Measurements from ENCODE around the gene FALEC. TPM values are rescaled to one million over a fixed set of nuclear protein-coding genes. Genes with fewer than 3 reads are reported as not detected.
"Not testable (repeated sequence)": the region's sequence is repeated elsewhere in the genome, so short reads cannot be mapped to it uniquely, and the experiment has no call there.

The FALEC gene
- total and polyA plus RNA-seq, 2 experiments from 2014 or later: 1.7 TPM; not detected in 1

- Histone ChIP-seq H3K27me3 (ENCODE audit: insufficient read depth) (no peaks in the 10 kb centered on the region), H3K4me3 (peak overlapping the region; percentile 33), H3K4me1 (ENCODE audit: insufficient read depth) (peaks cover 50% of the 10 kb centered on the region), H3K4me2 (peak overlapping the region; percentile 92), H3K9me2 (ENCODE audit: insufficient read depth) (no peaks in the 10 kb centered on the region), H4K20me1 (replicated peaks; ENCODE audit: insufficient read depth) (peaks cover 50% of the 10 kb centered on the region), H3K36me3 (ENCODE audit: insufficient read depth) (peaks cover 52% of the 10 kb centered on the region), H2AFZ (no peak overlapping the region), H3K79me2 (replicated peaks; ENCODE audit: insufficient read depth) (peaks cover 75% of the 10 kb centered on the region), H3K27ac (ENCODE audit: low read depth) (peak overlapping the region; percentile 100), H3F3A (replicated peaks; ENCODE audit: low read depth) (peaks cover 61% of the 10 kb centered on the region)
- H3K4me3 Mint-ChIP-seq: peak overlapping the region; percentile 46; the same call in 2 of the 3 replicates
- TF ChIP-seq CTCF (conservative IDR thresholded peaks at IDR 0.05; ENCODE audit: low read depth in 2 of 2) (no peak), NANOG (IDR thresholded peaks at IDR 0.05; ENCODE audit: borderline replicate concordance) (no peak), REST (IDR thresholded peaks at IDR 0.05; ENCODE audit: unreplicated experiment) (no peak), STAT1 (IDR thresholded peaks at IDR 0.05; ENCODE audit: unreplicated experiment) (no peak), ZNF114 (CRISPR knock-in tag; IDR thresholded peaks at IDR 0.05) (no peak), ZNF331 (CRISPR knock-in tag; IDR thresholded peaks at IDR 0.05; ENCODE audit: low read depth) (no peak), CREB1 (CRISPR knock-in tag; IDR thresholded peaks at IDR 0.05; ENCODE audit: low read depth) (no peak), EZH2 (IDR thresholded peaks at IDR 0.05; ENCODE audit: low read depth, unreplicated experiment) (no peak), EZH2phosphoT487 (IDR thresholded peaks at IDR 0.05; ENCODE audit: unreplicated experiment) (no peak)
- H3K27me3 Mint-ChIP-seq (ENCODE audit: insufficient read depth, low read depth, poor library complexity): peaks cover 61% of the 10 kb centered on the region
- H3K9me3 Mint-ChIP-seq: peaks cover 3% of the 10 kb centered on the region; the same call in 1 of the 3 replicates
- peaks cover 66% of the 10 kb centered on the region for H3K4me1 Mint-ChIP-seq
- peak overlapping the region; percentile 87 for H3K27ac Mint-ChIP-seq
- peaks cover 87% of the 10 kb centered on the region for H3K36me3 Mint-ChIP-seq (ENCODE audit: low read depth)
- ATAC-seq: peak; percentile 2; the same call in 2 of the 3 replicates
- peak; percentile 49 for DNase-seq (ENCODE audit: low spot score)
Observed at GRCh38 chr1:150572918-150573647, 57.5 kb downstream of the FALEC start.

- peak overlapping the region; percentile 87 for H3K27ac Mint-ChIP-seq
- H3K4me3 ChIP-seq: peak overlapping the region; percentile 33
- not testable (repeated sequence) for H2AFZ ChIP-seq; H3K9me3 Mint-ChIP-seq; DNase-seq (ENCODE audit: low spot score); H3K9me2 ChIP-seq (ENCODE audit: insufficient read depth); H3K27me3 ChIP-seq (ENCODE audit: insufficient read depth)
- H3K36me3 Mint-ChIP-seq (ENCODE audit: low read depth): peaks cover 93% of the 10 kb centered on the region
- peaks cover 61% of the 10 kb centered on the region for H3K27me3 Mint-ChIP-seq (ENCODE audit: insufficient read depth, low read depth, poor library complexity)
- peaks cover 60% of the 10 kb centered on the region for H3K4me1 Mint-ChIP-seq
- H3K79me2 ChIP-seq (replicated peaks; ENCODE audit: insufficient read depth): peaks cover 81% of the 10 kb centered on the region
- peak overlapping the region; percentile 46 for H3K4me3 Mint-ChIP-seq
- peak overlapping the region; percentile 92 for H3K4me2 ChIP-seq
- H3K4me1 ChIP-seq (ENCODE audit: insufficient read depth): peaks cover 49% of the 10 kb centered on the region
- ATAC-seq: peak; percentile 3; the same call in 2 of the 3 replicates
- H3K27ac ChIP-seq (ENCODE audit: low read depth): peak overlapping the region; percentile 100
- H3K36me3 ChIP-seq (ENCODE audit: insufficient read depth): peaks cover 58% of the 10 kb centered on the region
- peaks cover 54% of the 10 kb centered on the region for H4K20me1 ChIP-seq (replicated peaks; ENCODE audit: insufficient read depth)
- H3F3A ChIP-seq (replicated peaks; ENCODE audit: low read depth): peaks cover 66% of the 10 kb centered on the region
Observed at GRCh38 chr1:150573648-150574071, 58.1 kb downstream of the FALEC start.

All from GM23338 (cell line).